Neural progenitor cell (in vitro differentiated cells): Measurements from ENCODE around the gene NPM1.

Experiments used
- CTCF ChIP-seq: fragments of 200-600 bp; sonication (generic); IDR thresholded peaks from 2 replicates; pipeline ENCODE4 v1.5.1; 2017; ENCODE audit warnings: antibody characterized with exemption, mild to moderate bottlenecking
- EZH2 ChIP-seq: fragments of 200-600 bp; sonication (generic); IDR thresholded peaks from 2 replicates; pipeline ENCODE4 v1.6.1; 2017; ENCODE audit warnings: antibody characterized with exemption, mild to moderate bottlenecking, moderate library complexity

DNA sequence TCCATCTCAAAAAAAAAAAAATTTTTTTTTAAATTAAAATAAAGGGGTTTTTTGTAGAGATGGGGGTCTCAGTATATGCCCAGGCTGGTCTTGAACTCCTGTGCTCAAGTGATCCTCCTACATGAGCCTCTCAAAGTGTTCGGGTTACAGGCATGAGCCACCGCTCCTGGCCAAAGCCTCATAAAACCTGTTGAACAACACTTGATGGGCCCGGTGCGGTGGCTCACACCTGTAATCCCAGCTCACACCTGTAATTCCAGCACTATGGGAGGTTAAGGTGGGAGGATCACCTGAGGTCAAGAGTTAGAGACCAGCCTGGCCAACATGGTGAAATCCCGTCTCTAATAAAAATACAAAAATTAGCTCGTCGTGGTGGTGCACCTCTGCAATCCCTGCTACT lies 7.7 kb upstream of the NPM1 start:
- TF ChIP-seq CTCF (no peak), EZH2 (no peak)
